OCI-LY1 (cell line): ENCODE data around the gene RFX8.

Source experiments
- H2AFZ ChIP-seq: fragments of 200-600 bp; sonication (generic), shearing (Covaris generic); 2 replicates; pipeline ENCODE4 v1.6.0; 2014; ENCODE audit warnings: antibody characterized with exemption, mild to moderate bottlenecking, low read length
- H3F3A ChIP-seq: fragments of 200-600 bp; sonication (generic), shearing (Covaris generic); 2 replicates; pipeline ENCODE4 v1.6.0; 2014; ENCODE audit warnings: mild to moderate bottlenecking, antibody characterized with exemption, low read length, moderate library complexity; ENCODE audit not compliant: insufficient read depth
- H3K27ac ChIP-seq: fragments of 200-600 bp; sonication (generic); 2 replicates; pipeline ENCODE4 v1.5.1; 2014; ENCODE audit warnings: low read length, mixed run types, mild to moderate bottlenecking, low read depth; ENCODE audit not compliant: poor library complexity, severe bottlenecking
- H3K27me3 ChIP-seq: fragments of 200-600 bp; sonication (generic); 2 replicates; pipeline ENCODE4 v1.6.0; 2014; ENCODE audit warnings: antibody characterized with exemption, mild to moderate bottlenecking, low read length, moderate library complexity; ENCODE audit not compliant: insufficient read depth
- H3K36me3 ChIP-seq: fragments of 200-600 bp; sonication (generic); 2 replicates; pipeline ENCODE4 v1.6.1; 2014; ENCODE audit warnings: mild to moderate bottlenecking, antibody characterized with exemption, low read length, moderate library complexity, mixed read lengths; ENCODE audit not compliant: insufficient read depth
- H3K4me1 ChIP-seq: fragments of 200-600 bp; sonication (generic); 2 replicates; pipeline ENCODE4 v1.5.1; 2014; ENCODE audit warnings: mild to moderate bottlenecking, low read length, moderate library complexity; ENCODE audit not compliant: insufficient read depth, severe bottlenecking
- H3K4me2 ChIP-seq: fragments of 200-600 bp; sonication (generic), shearing (Covaris generic); 2 replicates; pipeline ENCODE4 v1.6.1; 2014; ENCODE audit warnings: low read length
- H3K4me3 ChIP-seq: fragments of 200-600 bp; sonication (generic); 2 replicates; pipeline ENCODE4 v1.5.1; 2014; ENCODE audit warnings: low read length, low read depth, mild to moderate bottlenecking, mixed read lengths; ENCODE audit not compliant: poor library complexity, severe bottlenecking
- H3K79me2 ChIP-seq: fragments of 200-600 bp; shearing (Covaris generic); 2 replicates; pipeline ENCODE4 v1.6.1; 2016; ENCODE audit warnings: mixed run types, low read length, mixed read lengths; ENCODE audit not compliant: insufficient read depth
- H3K9ac ChIP-seq: fragments of 200-600 bp; sonication (generic), shearing (Covaris generic); 2 replicates; pipeline ENCODE4 v1.6.1; 2014; ENCODE audit warnings: mild to moderate bottlenecking, low read length, mixed read lengths
- H3K9me2 ChIP-seq: fragments of 200-600 bp; sonication (generic), shearing (Covaris generic); 2 replicates; pipeline ENCODE4 v1.6.1; 2014; ENCODE audit warnings: low read depth, mild to moderate bottlenecking, low read length, mixed read lengths
- H3K9me3 ChIP-seq: fragments of 200-600 bp; shearing (Covaris generic); 2 replicates; pipeline ENCODE4 v1.6.1; 2014; ENCODE audit warnings: low read length, mixed read lengths
- H4K20me1 ChIP-seq: fragments of 200-600 bp; sonication (generic), shearing (Covaris generic); 2 replicates; pipeline ENCODE4 v1.6.0; 2016; ENCODE audit warnings: mild to moderate bottlenecking, low read length; ENCODE audit not compliant: insufficient read depth
- EZH2 ChIP-seq: fragments of 200-600 bp; sonication (generic), shearing (Covaris generic); IDR thresholded peaks from 2 replicates; pipeline ENCODE4 v1.8.0; 2017; ENCODE audit warnings: borderline replicate concordance, mixed run types, mild to moderate bottlenecking, antibody characterized with exemption, low read length, moderate library complexity, mixed read lengths
- TF ChIP-seq, protein P1 (sequence below): fragments of 200-600 bp; sonication (generic), shearing (Covaris generic); IDR thresholded peaks from 2 replicates; pipeline ENCODE4 v1.5.1; 2017; ENCODE audit warnings: mild to moderate bottlenecking, antibody characterized with exemption, low read length, moderate library complexity, mixed read lengths

RFX8 gene

DNA sequence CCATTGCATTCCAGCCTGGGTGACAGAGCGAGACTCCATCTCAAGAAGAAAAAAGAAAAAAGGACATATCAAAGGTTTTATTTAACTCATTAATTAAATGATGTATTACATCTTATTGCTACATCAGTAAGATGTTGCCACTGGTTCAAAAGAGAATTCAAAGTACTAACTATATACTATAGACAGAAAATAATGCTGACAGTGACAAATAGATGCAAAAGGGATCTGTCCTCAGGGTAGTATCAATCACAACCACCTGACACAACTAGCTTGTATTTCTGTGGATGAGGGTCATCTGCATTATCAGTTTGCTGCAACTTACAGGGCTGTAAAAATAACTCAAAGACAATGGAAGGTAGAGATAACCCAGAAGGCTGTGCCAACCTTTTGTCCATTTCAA, 71.2 kb downstream of the RFX8 start:
- Histone ChIP-seq H3K4me2 (no peak overlapping the region), H3K9ac (no peak overlapping the region), H3K79me2 (no peaks in the 10 kb centered on the region), H3K9me2 (no peaks in the 10 kb centered on the region), H3K4me3 (no peak overlapping the region), H3K27me3 (no peaks in the 10 kb centered on the region; the same call in 1 of the 2 replicates), H3K27ac (no peak overlapping the region), H3K4me1 (no peaks in the 10 kb centered on the region), H3K36me3 (no peaks in the 10 kb centered on the region), H2AFZ (no peak overlapping the region), H3F3A (no peaks in the 10 kb centered on the region), H4K20me1 (no peaks in the 10 kb centered on the region), H3K9me3 (no peaks in the 10 kb centered on the region)
- TF ChIP-seq, protein P1, sequence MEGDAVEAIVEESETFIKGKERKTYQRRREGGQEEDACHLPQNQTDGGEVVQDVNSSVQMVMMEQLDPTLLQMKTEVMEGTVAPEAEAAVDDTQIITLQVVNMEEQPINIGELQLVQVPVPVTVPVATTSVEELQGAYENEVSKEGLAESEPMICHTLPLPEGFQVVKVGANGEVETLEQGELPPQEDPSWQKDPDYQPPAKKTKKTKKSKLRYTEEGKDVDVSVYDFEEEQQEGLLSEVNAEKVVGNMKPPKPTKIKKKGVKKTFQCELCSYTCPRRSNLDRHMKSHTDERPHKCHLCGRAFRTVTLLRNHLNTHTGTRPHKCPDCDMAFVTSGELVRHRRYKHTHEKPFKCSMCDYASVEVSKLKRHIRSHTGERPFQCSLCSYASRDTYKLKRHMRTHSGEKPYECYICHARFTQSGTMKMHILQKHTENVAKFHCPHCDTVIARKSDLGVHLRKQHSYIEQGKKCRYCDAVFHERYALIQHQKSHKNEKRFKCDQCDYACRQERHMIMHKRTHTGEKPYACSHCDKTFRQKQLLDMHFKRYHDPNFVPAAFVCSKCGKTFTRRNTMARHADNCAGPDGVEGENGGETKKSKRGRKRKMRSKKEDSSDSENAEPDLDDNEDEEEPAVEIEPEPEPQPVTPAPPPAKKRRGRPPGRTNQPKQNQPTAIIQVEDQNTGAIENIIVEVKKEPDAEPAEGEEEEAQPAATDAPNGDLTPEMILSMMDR: no peak
- no peak for TF ChIP-seq EZH2

DNA sequence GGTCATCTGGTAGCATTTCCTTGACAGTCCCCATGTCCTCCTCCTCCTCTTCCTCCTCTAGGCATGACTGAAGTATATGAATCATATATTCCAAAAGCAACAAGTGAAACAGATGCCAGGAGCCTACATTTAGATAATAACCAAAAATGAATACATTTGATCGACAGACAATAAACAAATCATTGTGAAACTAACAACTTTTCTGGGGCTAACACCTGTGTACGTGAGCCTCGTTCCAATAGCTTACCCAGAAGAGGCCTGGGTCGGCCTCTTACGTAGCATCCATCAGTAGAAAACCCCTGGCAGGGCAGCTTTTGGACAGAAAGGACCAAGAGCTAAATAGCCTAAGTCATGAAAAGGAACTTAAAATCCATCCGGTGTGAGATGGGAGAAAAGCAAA, 72.3 kb downstream of the RFX8 start:
- H3K4me3 ChIP-seq: no peak overlapping the region
- no peaks in the 10 kb centered on the region for H3K36me3 ChIP-seq
- no peaks in the 10 kb centered on the region for H4K20me1 ChIP-seq
- no peaks in the 10 kb centered on the region for H3K9me3 ChIP-seq
- no peak overlapping the region for H2AFZ ChIP-seq
- TF ChIP-seq, protein P1: no peak
- TF ChIP-seq EZH2: no peak
- no peaks in the 10 kb centered on the region for H3K79me2 ChIP-seq
- H3K27ac ChIP-seq: no peak overlapping the region
- no peaks in the 10 kb centered on the region for H3K9me2 ChIP-seq
- no peak overlapping the region for H3K4me2 ChIP-seq
- H3K9ac ChIP-seq: no peak overlapping the region
- no peaks in the 10 kb centered on the region for H3F3A ChIP-seq
- no peaks in the 10 kb centered on the region for H3K4me1 ChIP-seq
- H3K27me3 ChIP-seq: no peaks in the 10 kb centered on the region

DNA sequence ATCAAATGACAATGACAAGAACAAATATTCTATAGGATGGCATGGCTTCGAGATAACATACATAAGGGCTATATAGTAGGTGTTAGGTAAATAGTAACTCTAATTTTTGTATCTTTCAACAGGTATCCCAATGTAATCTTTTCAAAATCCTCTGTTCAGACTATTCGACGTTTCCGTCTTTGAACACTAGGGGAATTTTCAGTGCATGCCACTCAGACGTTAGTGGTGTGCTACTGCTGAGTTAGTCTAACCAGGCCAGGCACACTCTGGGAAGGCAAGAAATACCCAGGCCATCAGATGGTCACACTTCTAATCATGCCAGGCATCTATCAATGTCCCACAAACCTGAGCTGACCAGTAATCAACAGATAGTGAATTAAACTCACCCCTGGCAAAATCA, 73.0 kb downstream of the RFX8 start:
- TF ChIP-seq EZH2: no peak
- TF ChIP-seq, protein P1: peak; percentile 33; the same call in 1 of the 2 replicates
- Histone ChIP-seq H3K4me3 (no peak overlapping the region), H3K36me3 (no peaks in the 10 kb centered on the region), H3K9me3 (no peaks in the 10 kb centered on the region), H3K9ac (no peak overlapping the region), H3K27me3 (no peaks in the 10 kb centered on the region), H3F3A (no peaks in the 10 kb centered on the region), H3K27ac (no peak overlapping the region), H3K4me2 (no peak overlapping the region), H4K20me1 (no peaks in the 10 kb centered on the region), H3K9me2 (no peaks in the 10 kb centered on the region), H3K4me1 (no peaks in the 10 kb centered on the region), H2AFZ (no peak overlapping the region), H3K79me2 (no peaks in the 10 kb centered on the region)
